IgD-negative memory B cell (primary cell): ENCODE results near the gene MRPL4. TPM values are rescaled to one million over a fixed set of nuclear protein-coding genes. Genes with fewer than 3 reads are reported as not detected.
A peak's percentile ranks its signal among the peaks of the same experiment; 100 is the strongest.

ENCODE experiments used
- H3K27ac Mint-ChIP-seq, 3 donors: one replicate each; pipeline ENCODE4 v1.8.0; 2020 to 2022; ENCODE audit warnings: mild to moderate bottlenecking in 3 of 3, mixed read lengths in 3 of 3, moderate library complexity in 1 of 3
- H3K27me3 Mint-ChIP-seq: one replicate; pipeline ENCODE4 v1.8.0; 2021; ENCODE audit warnings: mixed read lengths
- H3K36me3 Mint-ChIP-seq: one replicate; pipeline ENCODE4 v1.8.0; 2020; ENCODE audit warnings: mild to moderate bottlenecking, mixed read lengths
- H3K4me1 Mint-ChIP-seq, 3 donors: one replicate each; pipeline ENCODE4 v1.8.0; 2020 to 2022; ENCODE audit warnings: mixed read lengths in 3 of 3, mild to moderate bottlenecking in 1 of 3
- H3K4me3 Mint-ChIP-seq, 4 donors: one replicate each; pipeline ENCODE4 v1.8.0; 2020 to 2022; ENCODE audit warnings: mild to moderate bottlenecking in 4 of 4, mixed read lengths in 4 of 4, moderate library complexity in 3 of 4
- H3K9me3 Mint-ChIP-seq, 3 donors: one replicate each; pipeline ENCODE4 v1.8.0; 2020 to 2021; ENCODE audit warnings: mixed read lengths in 3 of 3, mild to moderate bottlenecking in 1 of 3
- polyA plus RNA-seq: library from polyadenylated mRNA; unstranded; fragments of 300-500 nt; fragmentation: Illumina TruSeq; gene quantifications from one replicate; pipeline ENCODE4 v1.2.3, GENCODE V29; 2021

Gene MRPL4
- polyA plus RNA-seq, 1 donor from 2014 or later, result 48.8 TPM

DNA sequence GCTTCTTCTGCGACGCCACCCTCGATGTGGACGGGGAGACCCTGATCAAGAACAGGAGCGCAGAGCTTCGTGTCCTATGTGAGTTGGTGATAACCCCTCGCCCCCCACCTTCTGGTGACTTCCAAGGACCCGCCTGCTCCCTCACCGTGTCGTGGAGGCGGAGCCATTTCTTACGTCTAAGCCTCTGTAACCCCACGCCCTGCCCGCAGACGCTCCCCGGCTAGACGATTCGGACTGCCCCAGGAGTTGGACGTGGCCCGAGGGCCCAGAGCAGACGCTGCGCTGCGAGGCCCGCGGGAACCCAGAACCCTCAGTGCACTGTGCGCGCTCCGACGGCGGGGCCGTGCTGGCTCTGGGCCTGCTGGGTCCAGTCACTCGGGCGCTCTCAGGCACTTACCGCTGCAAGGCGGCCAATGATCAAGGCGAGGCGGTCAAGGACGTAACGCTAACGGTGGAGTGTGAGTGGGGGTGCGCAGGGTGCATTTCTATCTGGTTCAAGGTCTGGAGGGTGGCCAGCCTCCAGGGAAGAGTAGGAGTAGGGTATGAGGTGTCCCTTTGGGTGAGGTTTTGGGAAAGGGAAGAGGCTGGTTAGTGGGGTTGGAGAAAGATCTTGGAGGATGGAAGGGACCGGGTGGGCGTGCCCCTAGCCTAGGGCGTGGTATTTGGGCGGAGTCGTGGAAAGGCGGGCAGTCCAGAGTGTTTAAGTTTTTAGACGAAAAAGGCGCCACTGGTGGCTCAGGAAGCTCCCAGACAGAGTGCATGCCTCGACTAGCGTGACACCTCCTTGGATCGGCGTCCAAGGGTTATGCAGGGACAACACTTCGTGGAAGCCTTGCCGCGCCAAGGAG lies 41.0 kb downstream of the MRPL4 start:
- no peaks in the 10 kb centered on the region for H3K36me3 Mint-ChIP-seq
- peak overlapping the region; percentile 71 to 93 (median 82) for H3K4me3 Mint-ChIP-seq
- peaks cover 56% of the 10 kb centered on the region for H3K27me3 Mint-ChIP-seq
- peak overlapping the region; percentile 73 to 99 (median 82) for H3K27ac Mint-ChIP-seq
- peaks cover 0 to 7% (median 0%) of the 10 kb centered on the region in 3 donors for H3K9me3 Mint-ChIP-seq
- H3K4me1 Mint-ChIP-seq, result peaks cover 22 to 32% (median 30%) of the 10 kb centered on the region in 3 donors

DNA sequence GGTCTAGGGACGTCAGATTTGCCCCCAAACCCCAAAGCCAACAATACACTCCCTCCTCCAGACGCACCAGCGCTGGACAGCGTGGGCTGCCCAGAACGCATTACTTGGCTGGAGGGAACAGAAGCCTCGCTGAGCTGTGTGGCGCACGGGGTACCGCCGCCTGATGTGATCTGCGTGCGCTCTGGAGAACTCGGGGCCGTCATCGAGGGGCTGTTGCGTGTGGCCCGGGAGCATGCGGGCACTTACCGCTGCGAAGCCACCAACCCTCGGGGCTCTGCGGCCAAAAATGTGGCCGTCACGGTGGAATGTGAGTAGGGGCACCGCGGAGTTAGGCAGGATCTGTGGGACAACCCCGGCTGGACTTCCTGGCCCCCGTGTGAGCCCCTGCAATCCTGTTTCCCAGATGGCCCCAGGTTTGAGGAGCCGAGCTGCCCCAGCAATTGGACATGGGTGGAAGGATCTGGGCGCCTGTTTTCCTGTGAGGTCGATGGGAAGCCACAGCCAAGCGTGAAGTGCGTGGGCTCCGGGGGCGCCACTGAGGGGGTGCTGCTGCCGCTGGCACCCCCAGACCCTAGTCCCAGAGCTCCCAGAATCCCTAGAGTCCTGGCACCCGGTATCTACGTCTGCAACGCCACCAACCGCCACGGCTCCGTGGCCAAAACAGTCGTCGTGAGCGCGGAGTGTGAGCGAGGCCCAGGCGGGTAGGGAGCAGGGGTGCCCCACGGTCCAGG lies 41.8 kb downstream of the MRPL4 start:
- Mint-ChIP-seq H3K4me3 (peak overlapping the region in 3 of 4 donors; percentile 21 to 90 (median 84)), H3K9me3 (peaks cover 0 to 7% (median 0%) of the 10 kb centered on the region in 3 donors), H3K4me1 (peaks cover 19 to 28% (median 24%) of the 10 kb centered on the region in 3 donors), H3K36me3 (no peaks in the 10 kb centered on the region), H3K27me3 (peaks cover 53% of the 10 kb centered on the region), H3K27ac (peak overlapping the region; percentile 71 to 99 (median 82))

DNA sequence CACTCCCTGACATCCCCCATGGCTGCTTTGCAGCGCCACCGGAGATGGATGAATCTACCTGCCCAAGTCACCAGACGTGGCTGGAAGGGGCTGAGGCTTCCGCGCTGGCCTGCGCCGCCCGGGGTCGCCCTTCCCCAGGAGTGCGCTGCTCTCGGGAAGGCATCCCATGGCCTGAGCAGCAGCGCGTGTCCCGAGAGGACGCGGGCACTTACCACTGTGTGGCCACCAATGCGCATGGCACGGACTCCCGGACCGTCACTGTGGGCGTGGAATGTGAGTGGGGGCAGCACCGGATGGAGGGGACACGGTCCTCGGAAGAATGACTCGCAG lies 42.3 kb downstream of the MRPL4 start:
- no peaks in the 10 kb centered on the region for H3K36me3 Mint-ChIP-seq
- H3K4me3 Mint-ChIP-seq, result peak overlapping the region; percentile 21 to 90 (median 83)
- H3K27ac Mint-ChIP-seq, result peak overlapping the region in 2 of 3 donors; percentile 59 to 82
- peaks cover 18 to 25% (median 19%) of the 10 kb centered on the region in 3 donors for H3K4me1 Mint-ChIP-seq
- H3K27me3 Mint-ChIP-seq, result peaks cover 48% of the 10 kb centered on the region
- H3K9me3 Mint-ChIP-seq, result peaks cover 0 to 7% (median 0%) of the 10 kb centered on the region in 3 donors

DNA sequence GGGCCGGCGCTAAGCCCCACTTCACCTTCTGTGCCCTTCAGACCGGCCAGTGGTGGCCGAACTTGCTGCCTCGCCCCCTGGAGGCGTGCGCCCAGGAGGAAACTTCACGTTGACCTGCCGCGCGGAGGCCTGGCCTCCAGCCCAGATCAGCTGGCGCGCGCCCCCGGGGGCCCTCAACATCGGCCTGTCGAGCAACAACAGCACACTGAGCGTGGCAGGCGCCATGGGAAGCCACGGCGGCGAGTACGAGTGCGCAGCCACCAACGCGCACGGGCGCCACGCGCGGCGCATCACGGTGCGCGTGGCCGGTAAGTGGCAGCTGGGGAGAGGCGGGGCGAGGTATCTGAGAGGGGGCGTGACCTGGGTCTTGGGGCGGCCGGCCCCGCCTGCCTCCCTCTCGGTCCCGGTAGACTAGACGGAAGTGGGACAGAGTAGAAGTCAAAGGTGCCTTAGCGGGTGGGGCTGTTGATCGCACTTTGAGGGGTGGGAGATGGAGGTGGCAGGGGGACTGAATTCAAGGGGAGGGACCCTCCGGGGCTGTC lies 43.4 kb downstream of the MRPL4 start:
- H3K4me3 Mint-ChIP-seq, result peak overlapping the region; percentile 65 to 98 (median 84)
- H3K27ac Mint-ChIP-seq, result peak overlapping the region; percentile 63 to 89 (median 82)
- H3K36me3 Mint-ChIP-seq, result no peaks in the 10 kb centered on the region
- peaks cover 0 to 7% (median 0%) of the 10 kb centered on the region in 3 donors for H3K9me3 Mint-ChIP-seq
- peaks cover 43% of the 10 kb centered on the region for H3K27me3 Mint-ChIP-seq
- H3K4me1 Mint-ChIP-seq, result peaks cover 14 to 22% (median 19%) of the 10 kb centered on the region in 3 donors

DNA sequence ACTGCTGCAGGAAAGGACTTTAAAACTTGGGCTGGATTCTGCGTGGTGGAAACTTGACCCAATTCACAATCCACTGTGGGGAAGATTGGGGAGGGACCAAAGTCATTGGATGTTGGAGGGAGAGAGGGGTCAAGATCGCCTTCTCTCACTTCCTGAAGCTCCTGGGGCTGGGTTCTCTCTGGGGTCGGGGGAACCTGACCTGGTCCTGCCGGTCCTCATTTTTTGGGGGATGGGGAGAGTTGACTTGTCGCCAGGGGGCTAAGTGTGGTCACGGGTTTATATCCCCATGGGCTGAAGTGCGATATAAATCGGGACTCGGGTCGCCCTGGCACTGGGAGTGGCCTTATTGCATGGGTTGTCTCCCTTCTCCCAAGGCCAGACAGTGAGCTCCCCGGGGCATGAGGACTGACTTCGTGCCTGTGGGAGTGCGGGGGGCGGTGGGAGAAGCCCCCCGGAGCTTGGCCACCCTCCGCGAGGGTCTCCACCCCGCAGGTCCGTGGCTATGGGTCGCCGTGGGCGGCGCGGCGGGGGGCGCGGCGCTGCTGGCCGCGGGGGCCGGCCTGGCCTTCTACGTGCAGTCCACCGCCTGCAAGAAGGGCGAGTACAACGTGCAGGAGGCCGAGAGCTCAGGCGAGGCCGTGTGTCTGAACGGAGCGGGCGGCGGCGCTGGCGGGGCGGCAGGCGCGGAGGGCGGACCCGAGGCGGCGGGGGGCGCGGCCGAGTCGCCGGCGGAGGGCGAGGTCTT lies 44.0 kb downstream of the MRPL4 start:
- Mint-ChIP-seq H3K36me3 (no peaks in the 10 kb centered on the region), H3K9me3 (peaks cover 0 to 7% (median 0%) of the 10 kb centered on the region in 3 donors), H3K27ac (peak overlapping the region; percentile 63 to 89 (median 82)), H3K4me1 (peaks cover 10 to 19% (median 16%) of the 10 kb centered on the region in 3 donors), H3K4me3 (peak overlapping the region; percentile 65 to 98 (median 84)), H3K27me3 (peaks cover 38% of the 10 kb centered on the region)

DNA sequence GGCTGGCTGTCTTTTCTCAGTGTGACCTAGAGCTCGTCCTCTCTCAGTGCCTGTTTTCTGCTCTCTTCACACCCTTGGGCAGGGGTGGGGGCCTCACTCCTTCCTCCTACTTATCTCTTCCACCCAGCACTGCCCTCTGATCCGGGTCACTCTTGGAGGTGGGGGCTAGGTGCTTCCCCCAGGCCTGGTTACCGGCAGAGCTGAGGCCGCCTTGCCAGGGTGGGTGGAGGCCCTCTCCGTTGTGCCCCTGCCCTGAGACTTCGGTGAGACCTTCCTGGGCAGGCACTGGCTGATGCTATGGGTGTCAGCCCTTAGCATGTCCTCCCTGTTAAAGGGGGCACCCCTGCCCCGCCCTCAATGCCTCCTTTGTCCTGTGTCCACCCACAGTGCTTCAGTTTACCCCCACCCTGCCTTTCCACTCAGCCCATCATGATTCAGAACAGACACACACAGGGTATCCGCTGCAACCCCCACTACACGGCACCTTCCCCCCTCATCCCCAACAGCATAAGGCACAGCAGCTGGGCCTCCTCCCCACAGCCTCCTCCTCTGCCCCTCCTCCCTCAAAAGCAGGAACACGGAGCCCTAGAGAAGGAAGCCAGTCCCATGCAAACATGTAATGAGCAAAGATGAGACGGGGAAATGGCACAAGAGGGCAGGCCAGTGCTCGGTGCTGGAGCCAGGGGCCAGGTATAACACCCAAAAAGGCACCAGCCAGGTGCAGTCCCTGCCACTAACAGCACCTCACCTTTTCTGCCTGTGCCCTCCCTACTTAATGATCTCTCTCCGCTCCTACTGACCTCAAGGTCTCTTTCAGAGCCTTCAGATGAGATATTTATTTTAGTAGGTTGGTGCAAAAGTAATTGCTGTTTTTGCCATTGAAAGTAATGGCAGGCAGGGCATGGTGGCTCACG lies 47.8 kb downstream of the MRPL4 start:
- no peaks in the 10 kb centered on the region for H3K36me3 Mint-ChIP-seq
- no peak overlapping the region for H3K4me3 Mint-ChIP-seq
- H3K9me3 Mint-ChIP-seq, result no peaks in the 10 kb centered on the region
- peak overlapping the region in 1 of 3 donors; percentile 71 for H3K27ac Mint-ChIP-seq
- H3K27me3 Mint-ChIP-seq, result peaks cover 8% of the 10 kb centered on the region
- H3K4me1 Mint-ChIP-seq, result peaks cover 5 to 7% (median 6%) of the 10 kb centered on the region in 3 donors

DNA sequence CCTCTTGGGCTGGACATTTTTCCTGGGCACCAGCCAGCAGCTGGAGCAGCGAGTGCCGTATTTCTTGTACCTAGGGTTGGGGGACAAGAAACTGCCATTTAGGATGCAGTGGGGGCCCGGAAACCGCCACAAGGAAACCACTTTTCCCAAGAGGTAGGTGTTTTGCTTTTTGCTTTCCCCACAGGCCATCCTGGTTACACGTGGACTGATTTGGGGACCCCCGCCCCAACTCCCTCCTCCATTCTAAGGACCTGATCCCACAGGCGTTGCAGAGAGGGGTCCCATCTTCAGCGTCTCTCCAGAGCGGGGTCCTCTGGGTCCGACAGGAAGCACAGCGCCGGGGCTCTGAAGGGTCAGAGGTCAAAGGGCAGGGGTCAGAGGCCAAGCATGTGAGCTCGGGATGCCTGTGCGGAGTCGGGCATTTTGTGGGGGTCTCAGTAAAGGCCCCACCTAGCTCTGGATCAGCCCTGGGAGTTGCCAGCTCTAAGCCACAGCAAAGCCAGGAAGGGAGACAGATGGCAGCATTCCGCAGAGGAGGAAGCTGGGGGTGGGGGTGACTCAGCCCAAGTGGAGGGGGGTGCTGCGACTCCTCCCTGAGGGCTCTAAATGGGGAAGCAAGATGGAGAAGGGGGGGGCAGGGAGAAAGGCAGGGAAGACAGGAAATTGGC lies 53.3 kb downstream of the MRPL4 start:
- H3K9me3 Mint-ChIP-seq, result no peaks in the 10 kb centered on the region
- H3K27ac Mint-ChIP-seq, result no peak overlapping the region
- H3K27me3 Mint-ChIP-seq, result no peaks in the 10 kb centered on the region
- no peaks in the 10 kb centered on the region for H3K36me3 Mint-ChIP-seq
- peaks cover 0 to 1% (median 0%) of the 10 kb centered on the region in 3 donors for H3K4me1 Mint-ChIP-seq
- no peak overlapping the region for H3K4me3 Mint-ChIP-seq

DNA sequence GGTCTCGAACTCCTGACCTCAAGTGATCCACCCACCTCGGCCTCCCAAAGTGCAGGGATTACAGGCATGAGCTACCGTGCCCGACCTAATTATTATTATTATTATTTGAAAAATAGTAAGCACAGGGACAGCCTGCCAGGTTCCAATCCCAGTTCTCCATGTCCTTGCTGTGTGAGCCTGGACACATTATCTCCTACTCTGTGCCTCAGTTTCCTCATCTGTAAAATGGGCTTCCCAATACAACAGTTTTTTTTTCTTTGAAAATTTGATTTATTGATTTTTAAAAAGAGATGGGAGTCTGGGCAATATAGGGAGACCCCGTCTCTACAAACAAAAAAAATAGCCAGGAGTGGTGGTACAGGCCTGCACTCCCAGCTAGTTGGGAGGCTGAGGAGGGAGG lies 54.3 kb downstream of the MRPL4 start:
- Mint-ChIP-seq H3K36me3 (no peaks in the 10 kb centered on the region), H3K4me1 (peaks cover 0 to 1% (median 0%) of the 10 kb centered on the region in 3 donors), H3K9me3 (no peaks in the 10 kb centered on the region), H3K27me3 (no peaks in the 10 kb centered on the region), H3K27ac (no peak overlapping the region), H3K4me3 (no peak overlapping the region)

DNA sequence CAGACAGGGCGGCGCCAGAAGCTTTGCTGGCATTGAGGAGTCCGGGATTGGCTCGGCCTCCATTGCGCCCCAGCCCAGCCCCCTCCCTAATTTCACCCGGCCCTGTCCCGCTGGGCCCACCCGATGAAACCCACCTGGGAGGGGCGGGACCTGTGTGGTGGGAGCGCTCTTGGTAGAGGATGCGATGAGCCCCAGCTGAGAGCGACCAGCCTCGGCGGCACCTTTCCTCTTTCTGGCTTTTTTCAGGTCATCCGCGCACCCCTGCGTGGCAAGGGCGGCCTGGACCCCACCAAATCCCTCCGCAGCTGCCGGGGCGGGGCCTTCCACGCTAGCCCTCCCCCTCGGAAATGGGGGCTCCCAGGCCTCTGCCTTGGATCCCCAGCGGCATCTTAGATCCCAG lies 57.4 kb downstream of the MRPL4 start, which contains the start of gene ZGLP1:
Gene ZGLP1, minus strand, starts transcription at position 393 of the 400 bp plus-strand sequence.
- Mint-ChIP-seq H3K27ac (peak within 1 kb of the TSS in 1 of 3 donors; percentile 71), H3K4me1 (peaks cover 0 to 2% (median under 1%) of the 10 kb centered on the region in 3 donors), H3K9me3 (no peaks in the 10 kb centered on the region), H3K4me3 (no peak within 1 kb of the TSS), H3K36me3 (no peaks in the 10 kb centered on the region), H3K27me3 (no peaks in the 10 kb centered on the region)

Other genes with a start within 250 kb of the MRPL4 start
- not detected for gene COL5A3, start 241.7 kb upstream of the MRPL4 start, polyA plus RNA-seq
- not detected for gene RDH8, start 238.7 kb upstream of the MRPL4 start, polyA plus RNA-seq
- gene SHFL, start 165.9 kb upstream of the MRPL4 start, polyA plus RNA-seq, result 63.2 TPM
- gene ANGPTL6, start 149.5 kb upstream of the MRPL4 start, polyA plus RNA-seq, result 1.3 TPM
- 37.5 TPM for gene PPAN, start 145.9 kb upstream of the MRPL4 start, polyA plus RNA-seq
- 3.3 TPM for gene P2RY11, start 140.5 kb upstream of the MRPL4 start, polyA plus RNA-seq
- 214 TPM for gene EIF3G, start 132.3 kb upstream of the MRPL4 start, polyA plus RNA-seq
- gene DNMT1, start 57.3 kb upstream of the MRPL4 start, polyA plus RNA-seq, result 74.6 TPM
- gene S1PR2, start 20.9 kb upstream of the MRPL4 start, polyA plus RNA-seq, result 0.20 TPM
- 9.2 TPM for gene ICAM1, start 18.9 kb downstream of the MRPL4 start, polyA plus RNA-seq
- 0.81 TPM for gene ICAM4, start 34.7 kb downstream of the MRPL4 start, polyA plus RNA-seq
- not detected for gene ICAM5, start 37.7 kb downstream of the MRPL4 start, polyA plus RNA-seq
- gene ZGLP1, start 57.6 kb downstream of the MRPL4 start, polyA plus RNA-seq, result 2.6 TPM
- 12.8 TPM for gene FDX2, start 63.8 kb downstream of the MRPL4 start, polyA plus RNA-seq
- gene RAVER1, start 81.3 kb downstream of the MRPL4 start, polyA plus RNA-seq, result 25.9 TPM
- 230 TPM for gene ICAM3, start 87.4 kb downstream of the MRPL4 start, polyA plus RNA-seq
- gene TYK2, start 128.4 kb downstream of the MRPL4 start, polyA plus RNA-seq, result 69.0 TPM
- 78.8 TPM for gene CDC37, start 151.3 kb downstream of the MRPL4 start, polyA plus RNA-seq
- 2.9 TPM for gene PDE4A, start 168.3 kb downstream of the MRPL4 start, polyA plus RNA-seq